Activated naive CD4-positive, alpha-beta T cell treated with anti-CD3 and anti-CD28 coated beads, Interleukin-2, amount 50 U/mL, for 24 hours (primary cell): Measurements from ENCODE around the gene ANKRD29.
A peak's percentile ranks its signal among the peaks of the same experiment; 100 is the strongest.
"Not testable (repeated sequence)": the region's sequence is repeated elsewhere in the genome, so short reads cannot be mapped to it uniquely, and the experiment has no call there.

Source experiments
- H3K27ac Mint-ChIP-seq: one replicate; pipeline ENCODE4 v1.8.0; 2021; ENCODE audit warnings: mild to moderate bottlenecking, mixed read lengths
- H3K27me3 Mint-ChIP-seq: one replicate; pipeline ENCODE4 v1.8.0; 2021; ENCODE audit warnings: mixed read lengths
- H3K36me3 Mint-ChIP-seq: one replicate; pipeline ENCODE4 v1.8.0; 2021; ENCODE audit warnings: mixed read lengths
- H3K4me1 Mint-ChIP-seq: one replicate; pipeline ENCODE4 v1.8.0; 2021; ENCODE audit warnings: mixed read lengths
- H3K4me3 Mint-ChIP-seq: one replicate; pipeline ENCODE4 v1.8.0; 2021; ENCODE audit warnings: mild to moderate bottlenecking, mixed read lengths
- H3K9me3 Mint-ChIP-seq: one replicate; pipeline ENCODE4 v1.8.0; 2021; ENCODE audit warnings: mixed read lengths

Gene ANKRD29

DNA sequence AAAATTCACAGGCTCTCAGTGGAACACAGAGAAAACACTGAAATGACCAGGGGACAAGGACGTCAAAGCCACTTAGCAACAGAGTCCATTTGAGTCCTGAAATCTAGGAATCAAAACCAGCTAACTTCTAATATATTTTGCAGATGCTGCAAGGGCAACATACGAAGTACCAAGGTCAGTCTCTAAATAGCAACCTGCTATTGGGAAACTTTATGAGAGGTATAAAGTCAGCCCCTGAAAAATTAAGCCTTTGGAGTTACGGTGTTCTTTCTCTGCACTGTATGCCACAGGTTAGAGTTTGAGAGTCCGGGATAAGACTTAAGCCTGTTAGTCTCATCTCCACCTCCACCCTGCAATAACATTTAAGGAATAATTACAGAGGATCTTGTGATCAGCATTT lies 89.7 kb downstream of the ANKRD29 start:
- Mint-ChIP-seq H3K27me3 (no peaks in the 10 kb centered on the region), H3K4me1 (peaks cover 33% of the 10 kb centered on the region), H3K9me3 (no peaks in the 10 kb centered on the region), H3K27ac (no peak overlapping the region), H3K36me3 (peaks cover 12% of the 10 kb centered on the region), H3K4me3 (no peak overlapping the region)

DNA sequence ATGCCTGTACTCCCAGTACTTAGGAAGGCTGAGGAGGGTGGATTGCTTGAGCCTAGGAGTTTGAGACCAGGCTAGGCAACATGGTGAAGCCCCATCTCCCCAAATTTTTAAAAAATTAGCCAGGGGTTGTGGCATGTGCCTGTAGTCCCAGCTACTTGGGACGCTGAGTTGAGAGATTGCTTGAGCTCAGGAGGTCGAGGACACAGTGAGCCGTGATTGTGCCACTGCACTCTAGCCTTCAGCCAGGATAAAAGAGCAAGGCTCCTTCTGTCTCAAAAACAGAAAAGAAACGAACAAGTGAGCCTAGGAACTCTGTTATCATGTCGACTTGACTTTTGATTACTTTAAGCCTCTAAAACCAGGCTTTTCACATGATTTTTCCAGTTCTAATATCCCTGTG lies 90.1 kb downstream of the ANKRD29 start:
- Mint-ChIP-seq H3K27ac (no peak overlapping the region), H3K9me3 (no peaks in the 10 kb centered on the region), H3K27me3 (no peaks in the 10 kb centered on the region), H3K4me3 (no peak overlapping the region), H3K36me3 (peaks cover 13% of the 10 kb centered on the region), H3K4me1 (peaks cover 33% of the 10 kb centered on the region)

DNA sequence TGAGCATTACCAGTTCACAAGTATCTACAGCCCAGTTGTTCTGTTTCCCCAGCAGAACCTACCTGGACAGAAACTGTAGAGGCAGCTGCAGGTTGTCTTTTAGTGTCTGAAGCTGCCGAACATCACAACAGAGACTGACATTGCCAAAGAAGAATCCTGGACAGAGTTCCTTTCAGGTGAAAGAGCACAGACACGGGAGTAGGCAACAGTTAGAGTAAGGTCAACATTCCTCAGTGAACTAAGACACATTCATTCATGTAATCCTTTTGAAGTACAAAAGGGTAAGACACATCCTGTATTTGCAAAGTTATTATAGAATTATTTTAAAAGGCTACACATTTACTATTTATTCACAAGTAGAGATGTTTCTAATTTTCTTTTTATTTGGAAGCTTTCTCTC lies 90.7 kb downstream of the ANKRD29 start:
- no peak overlapping the region for H3K4me3 Mint-ChIP-seq
- H3K4me1 Mint-ChIP-seq, result peaks cover 33% of the 10 kb centered on the region

DNA sequence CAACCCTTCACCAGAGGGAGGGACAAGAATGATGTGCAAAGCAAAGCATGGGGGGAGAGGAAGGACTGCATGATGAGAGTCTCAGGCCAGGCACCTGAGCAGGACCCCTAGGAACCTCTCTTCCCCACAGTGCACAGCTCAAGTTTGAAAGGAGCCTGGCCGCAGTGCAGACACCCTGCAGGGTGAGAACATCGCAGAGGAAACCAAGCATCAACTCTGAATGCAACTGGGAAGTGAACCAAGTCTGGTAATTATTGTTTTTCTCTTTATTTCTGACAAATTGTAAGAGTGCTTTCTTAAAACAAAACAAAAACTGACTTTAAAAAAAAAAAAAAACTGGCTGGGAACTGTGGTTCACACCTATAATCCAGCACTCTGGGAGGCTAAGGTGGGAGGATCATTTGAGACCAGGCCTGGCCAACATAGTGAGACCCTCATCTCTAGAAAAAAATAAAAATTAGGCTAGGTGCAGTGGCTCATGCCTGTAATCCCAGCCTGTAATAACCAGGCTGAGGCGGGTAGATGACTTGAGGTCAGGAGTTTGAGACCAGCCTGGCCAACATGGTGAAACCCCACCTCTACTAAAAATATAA lies 91.7 kb downstream of the ANKRD29 start:
- Mint-ChIP-seq H3K27ac (peak overlapping the region; percentile 23), H3K9me3 (no peaks in the 10 kb centered on the region), H3K27me3 (no peaks in the 10 kb centered on the region), H3K36me3 (peaks cover 16% of the 10 kb centered on the region), H3K4me1 (peaks cover 28% of the 10 kb centered on the region), H3K4me3 (no peak overlapping the region)

More for the DNA sequence above, 90.7 kb downstream of the ANKRD29 start:
- Mint-ChIP-seq H3K27ac (no peak overlapping the region), H3K27me3 (no peaks in the 10 kb centered on the region), H3K9me3 (no peaks in the 10 kb centered on the region), H3K36me3 (peaks cover 16% of the 10 kb centered on the region)

DNA sequence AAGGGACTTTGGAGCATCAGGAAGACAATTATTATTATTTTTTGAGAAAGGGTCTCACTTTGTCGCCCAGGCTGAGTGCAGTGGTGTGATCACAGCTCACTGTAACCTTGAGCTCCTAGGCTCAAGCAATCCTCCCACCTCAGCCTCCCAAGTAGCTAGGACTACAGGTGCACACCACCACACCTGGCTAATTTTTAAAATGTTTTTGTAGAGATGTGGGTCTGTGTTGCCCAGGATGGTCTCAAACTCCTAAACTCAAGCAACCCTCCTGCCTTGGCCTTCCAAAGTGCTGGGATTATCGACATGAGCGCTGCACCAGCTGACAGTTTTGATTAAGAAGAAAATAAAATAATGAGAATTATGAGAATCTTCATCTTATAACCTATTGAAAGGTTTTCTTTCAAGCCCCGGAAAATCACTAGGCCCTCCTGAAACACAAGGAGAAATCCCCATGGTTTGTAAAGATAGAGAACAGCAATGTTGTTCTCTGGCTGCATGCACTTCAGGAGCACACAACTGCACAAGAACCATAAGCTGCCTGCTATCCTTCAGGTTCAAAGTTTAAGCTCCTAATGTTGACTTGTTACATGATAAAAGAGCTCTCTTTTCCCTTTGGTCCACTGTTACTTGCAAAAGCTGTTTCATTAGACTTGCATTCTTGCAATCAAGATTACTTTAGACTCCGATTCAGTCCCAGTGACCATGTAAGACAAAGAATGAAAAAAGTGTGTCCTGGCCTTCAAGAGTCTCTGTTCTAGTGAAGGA lies 93.2 kb downstream of the ANKRD29 start:
- Mint-ChIP-seq H3K27ac (no peak overlapping the region), H3K27me3 (no peaks in the 10 kb centered on the region), H3K4me3 (no peak overlapping the region), H3K36me3 (peaks cover 21% of the 10 kb centered on the region), H3K4me1 (peaks cover 21% of the 10 kb centered on the region), H3K9me3 (no peaks in the 10 kb centered on the region)

DNA sequence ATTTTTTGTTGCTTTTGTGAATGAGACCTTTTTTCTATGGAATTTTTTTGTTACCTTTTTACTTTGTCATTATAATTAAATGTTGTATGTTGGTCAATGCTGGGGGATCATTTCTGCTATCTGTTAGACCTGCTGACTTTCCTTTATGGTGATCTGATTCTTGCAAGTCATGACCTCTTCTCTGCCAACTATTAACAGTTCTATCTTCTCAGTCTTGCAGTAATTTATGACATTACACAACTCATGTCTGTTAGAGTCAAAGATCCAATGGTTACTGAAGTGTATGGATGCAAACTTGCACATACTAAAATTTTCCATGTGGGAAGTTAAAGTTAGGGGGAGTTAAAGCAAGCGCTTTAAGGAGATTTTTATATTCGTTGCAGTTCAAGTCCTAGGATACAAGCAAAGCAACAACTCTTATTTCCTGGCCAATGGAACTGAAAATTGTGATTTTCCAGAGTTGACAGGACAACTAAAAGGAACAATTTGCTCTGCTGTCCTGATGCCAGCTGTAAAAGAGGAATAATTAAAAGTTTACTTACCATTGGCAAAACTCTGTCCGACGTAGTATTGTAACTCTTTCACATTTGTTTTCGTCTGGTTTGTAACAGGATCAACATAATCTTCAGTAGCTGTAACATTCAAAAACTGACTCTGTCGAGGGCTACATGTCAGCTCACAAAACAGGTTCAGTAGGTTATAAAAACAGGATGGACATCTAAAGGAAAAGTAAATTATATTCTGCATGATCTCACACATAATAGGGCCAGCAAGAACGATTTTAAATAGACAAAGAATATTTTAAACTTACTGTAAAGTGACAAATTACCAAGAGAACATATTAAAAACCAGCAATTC lies 94.2 kb downstream of the ANKRD29 start:
- Mint-ChIP-seq H3K9me3 (no peaks in the 10 kb centered on the region), H3K27me3 (no peaks in the 10 kb centered on the region), H3K4me1 (peaks cover 18% of the 10 kb centered on the region), H3K27ac (no peak overlapping the region), H3K36me3 (peaks cover 21% of the 10 kb centered on the region), H3K4me3 (no peak overlapping the region)

DNA sequence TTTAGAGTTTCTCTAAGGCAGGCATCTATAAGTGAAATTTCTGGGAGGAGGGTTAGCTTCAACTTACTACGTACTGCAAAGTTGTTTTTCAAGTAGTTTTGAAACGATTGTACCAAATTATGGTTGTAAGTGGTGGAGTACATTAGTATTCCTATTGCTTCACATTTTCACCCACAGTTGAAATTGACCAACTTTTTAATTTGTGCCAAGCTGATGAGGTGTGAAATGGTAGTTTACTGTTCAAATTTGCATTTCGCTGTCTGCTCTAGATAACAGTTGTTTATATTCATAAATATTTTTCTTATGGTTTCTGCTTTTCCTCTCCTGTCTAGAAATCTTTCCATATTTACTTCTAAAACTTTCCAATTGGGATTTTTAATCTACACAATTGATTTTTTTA lies 95.0 kb downstream of the ANKRD29 start:
- no peak overlapping the region for H3K4me3 Mint-ChIP-seq
- H3K36me3 Mint-ChIP-seq, result peaks cover 21% of the 10 kb centered on the region
- H3K27ac Mint-ChIP-seq, result no peak overlapping the region
- no peaks in the 10 kb centered on the region for H3K27me3 Mint-ChIP-seq
- H3K4me1 Mint-ChIP-seq, result peaks cover 15% of the 10 kb centered on the region
- H3K9me3 Mint-ChIP-seq, result no peaks in the 10 kb centered on the region

DNA sequence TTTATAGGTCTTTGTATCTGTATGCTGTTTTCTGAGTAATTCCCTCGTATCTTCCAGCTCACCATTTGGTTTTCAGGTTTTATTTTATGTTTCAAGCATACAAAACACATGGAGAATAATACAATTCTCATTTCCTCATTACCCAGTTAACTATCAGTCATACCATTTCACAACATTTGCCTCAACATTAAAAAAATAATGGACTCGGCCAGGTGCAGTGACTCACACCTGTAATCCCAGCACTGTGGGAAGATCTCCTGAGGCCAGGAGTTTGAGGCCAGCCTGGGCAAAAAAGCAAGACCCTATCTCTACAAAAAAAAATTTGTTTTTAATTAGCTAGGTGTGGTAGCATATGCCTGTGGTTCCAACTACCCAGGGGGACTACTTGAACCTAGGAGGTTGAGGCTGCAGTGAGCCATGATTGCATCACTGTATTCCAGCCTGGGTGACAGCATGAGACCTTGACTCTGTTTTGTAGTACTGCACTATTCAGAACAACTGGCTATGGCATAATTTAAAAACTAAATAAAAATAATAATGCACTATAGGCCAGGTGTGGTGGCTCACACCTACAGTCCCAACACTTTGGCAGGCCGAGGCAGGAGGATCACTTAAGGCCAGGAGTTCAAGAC lies 96.7 kb downstream of the ANKRD29 start:
- no peak overlapping the region for H3K27ac Mint-ChIP-seq
- H3K4me3 Mint-ChIP-seq, result no peak overlapping the region
- peaks cover 24% of the 10 kb centered on the region for H3K36me3 Mint-ChIP-seq
- no peaks in the 10 kb centered on the region for H3K9me3 Mint-ChIP-seq
- no peaks in the 10 kb centered on the region for H3K27me3 Mint-ChIP-seq
- H3K4me1 Mint-ChIP-seq, result peaks cover 10% of the 10 kb centered on the region

DNA sequence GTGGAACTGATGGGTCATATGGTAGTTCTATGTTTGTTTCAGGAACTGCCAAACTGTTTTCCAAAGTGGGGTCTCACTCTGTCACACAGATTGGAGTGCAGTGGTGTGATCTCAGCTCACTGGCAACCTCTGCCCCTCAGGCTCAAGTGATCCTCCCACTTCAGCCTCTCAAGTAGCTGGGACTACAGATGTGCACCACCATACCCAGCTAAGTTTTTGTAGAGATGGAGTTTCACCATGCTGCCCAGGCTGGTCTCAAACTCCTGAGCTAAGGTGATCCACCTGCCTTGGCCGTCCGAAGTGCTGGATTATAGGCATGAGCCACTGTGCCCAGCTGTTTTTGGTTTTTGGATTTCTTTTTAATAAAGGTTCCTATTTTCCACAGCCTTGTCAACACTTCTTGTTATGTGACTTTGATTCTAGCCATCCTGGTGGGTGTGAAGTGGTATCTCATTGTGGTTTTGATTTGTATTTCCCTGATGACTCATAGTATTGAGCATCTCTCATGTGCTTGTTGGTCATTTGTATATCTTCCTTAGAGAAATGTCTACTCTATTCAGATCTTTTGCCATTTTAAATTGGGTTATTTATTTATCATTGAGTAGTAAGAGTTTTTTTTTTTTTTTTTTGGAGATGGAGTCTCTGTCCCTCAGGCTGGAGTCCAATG lies 99.2 kb downstream of the ANKRD29 start:
- Mint-ChIP-seq H3K9me3 (no peaks in the 10 kb centered on the region), H3K27me3 (no peaks in the 10 kb centered on the region), H3K4me1 (peaks cover 10% of the 10 kb centered on the region), H3K4me3 (no peak overlapping the region), H3K36me3 (peaks cover 22% of the 10 kb centered on the region), H3K27ac (no peak overlapping the region)

DNA sequence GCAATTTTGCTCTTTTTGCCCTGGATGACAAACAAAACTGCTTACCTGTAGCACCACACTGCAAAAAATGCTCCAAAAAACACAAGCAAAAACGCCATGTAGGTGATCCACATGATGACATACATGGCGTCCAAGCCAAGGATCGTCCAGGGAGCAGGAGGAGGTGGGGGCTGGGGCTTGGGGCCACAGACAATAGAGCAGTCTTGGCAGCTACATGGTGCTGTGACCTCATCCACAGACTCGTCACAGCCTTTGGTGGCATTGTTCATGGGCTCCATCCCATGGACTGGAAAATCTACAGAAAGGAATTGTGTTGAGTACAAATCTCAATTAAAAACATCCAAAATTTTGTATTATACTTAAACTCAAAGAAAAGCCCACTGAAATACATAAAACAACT lies 102.5 kb downstream of the ANKRD29 start:
- H3K4me3 Mint-ChIP-seq, result no peak overlapping the region
- H3K4me1 Mint-ChIP-seq, result peaks cover 10% of the 10 kb centered on the region
- no peaks in the 10 kb centered on the region for H3K27me3 Mint-ChIP-seq
- no peaks in the 10 kb centered on the region for H3K9me3 Mint-ChIP-seq
- no peak overlapping the region for H3K27ac Mint-ChIP-seq
- peaks cover 19% of the 10 kb centered on the region for H3K36me3 Mint-ChIP-seq

DNA sequence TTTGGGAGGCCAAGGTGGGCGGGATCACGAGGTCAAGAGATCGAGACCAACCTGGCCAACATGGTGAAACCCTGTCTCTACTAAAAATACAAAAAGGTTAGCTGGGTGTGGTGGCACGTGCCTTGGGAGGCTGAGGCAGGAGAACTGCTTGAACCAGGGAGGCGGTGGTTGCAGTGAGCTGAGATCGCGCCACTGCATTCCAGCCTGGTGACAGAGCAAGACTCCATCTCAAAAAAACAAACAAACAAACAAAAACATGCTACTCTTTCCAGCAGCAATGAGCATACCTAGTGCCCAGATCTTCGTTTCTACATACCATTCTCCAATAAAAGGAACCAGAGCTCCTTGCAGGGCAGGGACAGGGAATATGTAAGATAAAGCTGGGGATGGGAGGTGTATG lies 105.2 kb downstream of the ANKRD29 start:
- H3K4me1 Mint-ChIP-seq, H3K9me3 Mint-ChIP-seq, H3K27ac Mint-ChIP-seq: not testable (repeated sequence)

DNA sequence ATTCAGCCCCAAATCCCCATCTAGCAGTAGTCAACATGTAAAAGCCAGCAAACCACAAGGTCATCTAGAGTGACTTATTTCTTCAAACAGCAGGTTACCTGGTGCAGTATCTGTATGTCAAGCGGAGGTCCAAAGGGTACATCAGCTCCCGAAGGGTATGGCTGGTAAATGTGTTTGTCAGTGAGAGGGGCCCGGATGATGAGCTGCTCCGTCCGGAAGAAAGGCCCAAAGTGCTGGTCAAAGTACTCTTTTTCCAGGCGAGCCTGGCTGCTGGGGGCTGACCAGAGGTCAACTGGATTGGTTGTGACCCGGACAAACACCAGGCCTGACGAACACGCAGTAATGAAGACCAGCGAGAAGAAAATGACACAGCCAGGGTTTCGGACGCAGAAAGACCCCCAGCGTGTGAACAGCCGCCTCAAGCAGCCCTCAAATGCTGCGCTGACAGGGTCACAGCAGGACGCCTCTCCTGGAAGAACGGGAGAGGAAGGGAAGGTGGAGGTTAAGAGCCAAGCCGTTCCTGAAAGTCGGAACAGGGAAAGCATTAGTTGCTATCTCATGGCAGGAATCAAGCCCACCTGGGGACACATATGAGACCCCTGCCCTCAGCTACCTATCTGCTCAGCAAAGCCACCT lies 106.4 kb downstream of the ANKRD29 start:
- Mint-ChIP-seq H3K27ac (no peak overlapping the region), H3K27me3 (no peaks in the 10 kb centered on the region), H3K9me3 (no peaks in the 10 kb centered on the region), H3K36me3 (peaks cover 20% of the 10 kb centered on the region), H3K4me1 (no peaks in the 10 kb centered on the region), H3K4me3 (no peak overlapping the region)

More for the DNA sequence above, 105.2 kb downstream of the ANKRD29 start:
- peaks cover 17% of the 10 kb centered on the region for H3K36me3 Mint-ChIP-seq
- not testable (repeated sequence) for H3K27me3 Mint-ChIP-seq, H3K4me3 Mint-ChIP-seq

DNA sequence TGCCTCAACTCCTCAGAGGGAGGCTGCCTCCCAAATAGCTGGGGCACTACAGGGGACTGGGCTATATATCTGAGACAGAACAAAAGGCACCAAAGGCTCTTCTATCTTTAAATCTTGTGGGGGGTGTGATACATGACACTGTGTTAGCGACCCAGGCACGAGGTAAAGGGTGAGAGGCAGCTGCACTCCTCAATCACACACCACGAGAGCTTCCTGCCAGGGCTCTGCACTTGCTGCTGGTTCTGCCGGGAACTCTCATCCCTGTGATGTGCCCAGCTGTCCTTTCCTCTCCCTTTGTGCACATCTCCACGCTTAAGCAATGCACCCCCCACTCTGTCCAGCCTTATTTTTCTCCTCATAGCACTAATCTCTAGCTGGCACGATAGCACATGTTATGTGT lies 108.8 kb downstream of the ANKRD29 start:
- no peaks in the 10 kb centered on the region for H3K27me3 Mint-ChIP-seq

DNA sequence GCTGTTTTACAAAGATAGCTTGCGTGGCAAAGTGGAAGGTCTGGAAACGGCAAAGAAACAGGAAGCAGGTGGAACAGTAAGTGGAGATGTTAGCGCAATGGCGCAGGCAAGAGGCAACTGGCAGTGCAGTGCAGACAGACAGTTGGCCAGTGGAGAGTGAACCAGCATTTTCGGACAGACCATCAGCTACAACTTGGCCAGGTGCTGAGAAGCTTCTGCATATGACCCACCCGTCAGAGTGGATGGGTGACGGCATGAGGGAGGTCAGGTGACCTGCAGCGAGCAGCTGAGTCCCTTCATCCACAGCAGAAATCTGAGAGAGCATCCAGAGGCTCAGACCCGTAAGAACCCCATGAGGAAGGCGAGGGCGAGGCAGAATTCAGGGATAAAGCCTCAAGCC lies 110.2 kb downstream of the ANKRD29 start:
- H3K27ac Mint-ChIP-seq, result no peak overlapping the region
- H3K4me3 Mint-ChIP-seq, result no peak overlapping the region
- peaks cover 15% of the 10 kb centered on the region for H3K36me3 Mint-ChIP-seq
- no peaks in the 10 kb centered on the region for H3K4me1 Mint-ChIP-seq
- H3K27me3 Mint-ChIP-seq, result no peaks in the 10 kb centered on the region
- H3K9me3 Mint-ChIP-seq, result no peaks in the 10 kb centered on the region

More for the DNA sequence above, 108.8 kb downstream of the ANKRD29 start:
- H3K36me3 Mint-ChIP-seq, result peaks cover 22% of the 10 kb centered on the region
- H3K4me1 Mint-ChIP-seq, result no peaks in the 10 kb centered on the region
- no peak overlapping the region for H3K4me3 Mint-ChIP-seq
- H3K9me3 Mint-ChIP-seq, result no peaks in the 10 kb centered on the region
- H3K27ac Mint-ChIP-seq, result no peak overlapping the region

DNA sequence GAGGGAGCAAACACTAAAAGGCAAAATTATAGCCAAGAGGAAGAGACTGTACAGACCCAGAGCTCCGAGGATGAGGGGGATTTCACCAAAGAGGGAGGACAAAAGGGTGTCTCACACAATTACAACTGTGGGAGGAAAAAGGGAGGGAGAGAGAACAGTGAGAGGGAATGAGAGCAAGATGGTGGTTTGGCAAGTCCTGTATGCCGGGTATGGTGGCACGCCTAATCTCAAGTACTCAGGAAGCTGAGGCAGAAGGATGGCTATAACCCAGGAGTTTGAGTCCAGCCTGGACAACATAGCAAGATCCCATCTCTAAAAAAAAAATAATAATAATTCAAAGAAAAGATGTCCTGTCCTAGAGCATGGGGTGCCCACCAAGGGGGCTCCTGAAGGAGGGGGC lies 110.7 kb downstream of the ANKRD29 start:
- Mint-ChIP-seq H3K36me3 (peaks cover 14% of the 10 kb centered on the region), H3K9me3 (no peaks in the 10 kb centered on the region), H3K27ac (no peak overlapping the region), H3K27me3 (no peaks in the 10 kb centered on the region), H3K4me3 (no peak overlapping the region), H3K4me1 (no peaks in the 10 kb centered on the region)
